HG02938 (cell line): ENCODE results near the gene PCBP2.
"Not testable (repeated sequence)": the region's sequence is repeated elsewhere in the genome, so short reads cannot be mapped to it uniquely, and the experiment has no call there.

Experiments used
- ATAC-seq: cut with Tn5 transposase; IDR thresholded peaks from one replicate; pipeline ENCODE4 v1.9.1; 2021; ENCODE audit warnings: mild to moderate bottlenecking, moderate library complexity; ENCODE audit not compliant: unreplicated experiment

Gene PCBP2

DNA sequence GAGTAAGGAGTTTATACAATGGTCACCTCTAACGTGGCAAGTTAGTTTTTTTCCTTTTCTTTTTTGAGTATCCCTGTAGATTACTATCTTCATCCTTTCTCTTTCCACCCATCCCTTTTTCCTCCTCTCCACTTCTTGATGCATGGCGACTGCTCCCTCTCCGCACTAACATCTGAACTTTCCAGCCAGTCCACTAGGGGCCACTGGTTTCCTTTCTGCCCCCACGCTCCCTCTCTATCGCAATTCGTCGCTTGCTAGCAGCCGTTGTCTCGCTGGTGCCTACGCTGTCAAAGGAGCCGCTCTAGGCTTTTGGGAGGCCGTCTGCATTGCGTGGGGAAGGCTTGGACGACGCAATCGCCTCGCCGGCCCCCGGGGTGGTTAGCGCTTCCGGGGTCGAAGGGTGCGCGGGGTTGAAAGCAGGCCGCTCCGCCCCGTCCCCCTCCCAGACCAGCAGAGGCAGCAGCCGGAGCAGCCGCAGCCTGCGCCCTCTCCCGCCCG is at the start of gene PCBP2:
TSS of gene PCBP2 (plus strand) at position 442 of the 498 bp plus-strand sequence. CDS start 2,699 bp downstream, outside the sequence.
- ATAC-seq: peak; percentile 95

DNA sequence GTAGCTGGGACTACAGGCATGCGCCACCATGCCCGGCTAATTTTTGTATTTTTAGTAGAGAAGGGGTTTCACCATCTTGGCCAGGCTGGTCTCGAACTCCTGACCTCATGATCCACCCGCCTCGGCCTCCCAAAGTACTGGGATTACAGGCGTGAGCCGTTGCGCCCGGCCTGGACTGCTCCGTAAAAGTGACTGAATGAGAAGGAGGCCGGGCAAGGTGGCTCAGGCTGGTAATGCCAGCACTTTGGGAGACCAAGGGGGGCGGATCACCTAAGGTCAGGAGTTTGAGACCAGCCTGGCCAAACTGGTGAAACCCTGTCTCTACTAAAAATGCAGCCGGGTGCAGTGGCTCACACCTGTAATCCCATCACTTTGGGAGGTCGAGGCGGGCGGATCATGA is 49.6 kb upstream of the PCBP2 start:
- ATAC-seq: not testable (repeated sequence)

DNA sequence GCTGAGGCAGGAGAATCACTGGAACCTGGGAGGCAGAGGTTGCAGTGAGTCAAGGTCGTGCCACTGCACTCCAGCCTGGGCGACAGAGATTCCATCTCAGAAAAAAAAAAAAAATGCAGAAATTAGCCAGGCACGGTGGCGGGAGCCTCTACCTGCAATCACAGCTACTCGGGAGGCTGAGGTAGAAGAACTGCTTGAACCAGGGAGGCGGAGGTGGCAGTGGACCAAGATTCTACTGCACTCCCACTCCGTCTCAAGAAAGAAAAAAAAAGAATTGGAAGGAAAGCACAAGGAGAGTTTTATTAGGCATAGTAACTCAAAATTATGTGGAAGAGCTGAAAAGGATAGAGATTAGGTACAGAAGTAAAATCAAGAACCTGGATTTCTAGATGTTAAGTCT is 49.0 kb upstream of the PCBP2 start:
- no peak for ATAC-seq

DNA sequence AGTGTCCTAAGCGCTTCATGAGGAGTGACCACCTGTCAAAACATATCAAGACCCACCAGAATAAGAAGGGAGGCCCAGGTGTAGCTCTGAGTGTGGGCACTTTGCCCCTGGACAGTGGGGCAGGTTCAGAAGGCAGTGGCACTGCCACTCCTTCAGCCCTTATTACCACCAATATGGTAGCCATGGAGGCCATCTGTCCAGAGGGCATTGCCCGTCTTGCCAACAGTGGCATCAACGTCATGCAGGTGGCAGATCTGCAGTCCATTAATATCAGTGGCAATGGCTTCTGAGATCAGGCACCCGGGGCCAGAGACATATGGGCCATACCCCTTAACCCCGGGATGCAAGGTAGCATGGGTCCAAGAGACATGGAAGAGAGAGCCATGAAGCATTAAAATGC is 41.0 kb upstream of the PCBP2 start:
- ATAC-seq: no peak

DNA sequence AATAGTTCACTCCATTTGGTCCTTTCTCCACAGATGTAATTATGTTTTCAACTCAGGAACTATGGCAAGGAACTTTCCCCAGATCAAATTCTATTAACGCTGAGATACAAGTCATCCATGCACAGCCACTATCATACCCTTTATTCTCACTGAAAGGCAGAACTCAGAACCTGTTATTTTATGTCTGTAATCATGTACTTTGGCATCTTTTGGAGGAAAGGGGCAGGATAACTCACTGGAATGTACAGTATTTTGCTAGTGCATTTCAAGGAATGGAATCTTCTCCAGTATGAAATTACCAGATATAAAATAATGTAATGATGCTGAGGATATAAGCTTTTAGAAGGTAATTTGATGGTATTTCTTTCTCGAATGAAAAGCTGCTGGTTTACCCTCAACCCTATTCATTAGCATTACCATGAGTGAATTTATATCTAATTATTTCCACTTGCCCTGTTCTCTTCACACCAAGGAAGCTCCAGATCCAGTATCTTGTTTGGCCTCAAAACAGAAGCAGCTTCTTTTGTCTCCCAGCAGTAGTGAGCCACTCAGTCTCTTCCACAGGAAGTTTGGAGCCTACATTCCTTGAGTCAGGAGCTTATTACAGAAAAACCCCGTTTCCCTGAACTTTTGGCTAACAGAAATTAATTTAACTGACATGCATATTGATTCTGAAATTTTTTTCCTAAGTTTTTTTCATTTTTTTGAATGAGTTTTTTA is 38.3 kb upstream of the PCBP2 start:
- ATAC-seq: no peak

DNA sequence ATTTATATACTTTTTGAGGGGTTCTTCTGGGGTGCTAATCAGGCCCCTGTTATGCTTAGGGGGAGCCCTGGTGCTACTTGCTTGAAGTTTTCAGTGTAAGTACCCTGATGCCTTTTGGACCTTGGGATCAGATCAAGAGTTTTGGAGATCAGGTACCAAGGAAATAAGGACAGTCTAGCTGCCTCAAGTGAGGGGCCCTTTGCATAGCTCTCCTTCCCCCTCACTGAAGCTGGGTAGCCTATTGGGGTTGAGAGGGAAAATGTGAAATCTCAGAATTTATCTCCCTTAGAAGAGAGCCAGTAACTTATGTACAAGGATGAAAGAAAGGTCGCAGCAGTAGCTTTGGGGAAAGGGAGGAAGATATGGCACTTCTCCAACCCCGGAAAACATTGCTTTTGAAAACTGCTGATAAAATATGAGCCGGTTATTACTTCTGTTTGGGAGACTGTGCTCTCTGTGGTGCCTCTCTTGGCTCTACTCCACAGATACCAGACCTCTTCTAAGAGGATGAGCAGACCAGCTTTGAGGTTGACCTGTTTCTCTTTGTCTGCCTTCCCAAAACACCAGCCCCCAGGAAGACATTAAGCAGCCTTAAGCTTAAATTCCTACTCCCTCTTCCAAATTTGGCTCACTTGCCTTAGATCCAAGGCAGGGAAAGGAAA is 37.0 kb upstream of the PCBP2 start:
- ATAC-seq: no peak

DNA sequence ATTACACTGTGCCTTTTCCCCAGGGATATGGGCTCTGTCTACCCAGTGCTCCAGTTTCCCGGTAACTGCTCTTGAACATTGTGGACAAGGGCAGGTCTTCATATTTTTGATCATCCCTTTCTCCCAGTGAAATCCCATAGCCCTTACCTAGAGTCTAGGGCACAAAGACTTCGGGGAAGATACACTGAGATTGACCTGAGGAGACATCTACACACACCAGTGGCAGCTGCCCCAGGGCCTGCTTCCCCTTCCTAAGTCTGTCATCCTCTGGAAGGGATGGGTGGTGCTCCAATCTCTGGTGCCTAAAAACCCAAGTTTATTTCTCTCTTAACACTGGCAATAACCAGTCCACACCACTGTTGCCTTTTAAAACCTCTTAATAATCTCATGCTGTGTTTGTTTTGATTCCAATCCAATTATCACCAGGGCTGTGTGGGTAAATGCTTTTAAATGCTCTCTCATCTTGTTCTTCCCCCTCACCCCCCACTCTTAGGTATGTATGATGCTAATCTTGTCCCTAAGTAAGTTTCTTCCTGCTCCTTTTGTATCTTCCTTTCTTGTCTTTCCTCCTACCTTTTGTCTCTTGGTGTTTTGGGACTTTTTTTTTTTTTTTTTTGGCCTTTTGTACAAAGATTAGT is 36.0 kb upstream of the PCBP2 start:
- not testable (repeated sequence) for ATAC-seq

DNA sequence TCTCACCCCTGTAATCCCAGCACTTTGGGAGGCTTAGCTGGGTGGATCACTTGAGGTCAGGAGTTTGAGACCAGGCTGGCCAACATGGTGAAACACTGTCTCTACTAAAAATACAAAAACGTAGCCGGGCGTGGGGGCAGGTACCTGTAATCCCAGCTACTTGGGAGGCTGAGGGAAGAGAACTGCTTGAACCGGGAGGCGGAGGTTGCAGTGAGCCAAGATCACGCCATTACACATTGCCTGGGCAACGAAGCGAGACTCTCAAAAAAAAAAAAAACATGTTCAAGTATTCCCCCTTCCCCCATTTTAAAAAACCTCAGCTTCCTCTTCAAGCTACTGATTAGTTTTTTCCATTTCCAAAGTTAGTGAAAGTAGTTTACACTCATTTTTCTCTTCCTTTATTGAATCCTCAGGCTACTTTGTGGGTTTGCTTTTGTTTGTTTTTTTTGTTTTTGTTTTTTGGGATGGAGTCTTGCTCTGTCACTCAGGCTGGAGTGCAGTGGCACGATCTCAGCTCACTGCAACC is 34.5 kb upstream of the PCBP2 start:
- ATAC-seq: not testable (repeated sequence)

DNA sequence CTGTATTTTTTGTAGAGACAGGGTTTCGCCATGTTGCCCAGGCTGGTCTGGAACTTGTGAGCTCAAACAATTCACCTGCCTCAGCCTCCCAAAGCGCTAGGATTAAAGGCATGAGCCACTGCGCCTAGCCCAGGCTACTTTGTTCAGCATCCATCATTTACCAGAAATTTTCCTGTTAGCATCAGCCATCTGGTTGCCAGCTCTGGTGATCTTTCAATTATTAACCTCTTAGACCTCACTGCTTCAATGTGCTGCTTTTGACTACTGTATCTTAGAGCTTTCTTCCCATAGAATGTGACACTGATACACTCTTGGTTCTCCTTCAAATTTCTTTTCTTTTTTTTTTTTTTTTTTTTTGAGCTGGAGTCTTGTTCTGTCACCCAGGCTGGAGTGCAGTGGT is 33.7 kb upstream of the PCBP2 start:
- no peak for ATAC-seq

DNA sequence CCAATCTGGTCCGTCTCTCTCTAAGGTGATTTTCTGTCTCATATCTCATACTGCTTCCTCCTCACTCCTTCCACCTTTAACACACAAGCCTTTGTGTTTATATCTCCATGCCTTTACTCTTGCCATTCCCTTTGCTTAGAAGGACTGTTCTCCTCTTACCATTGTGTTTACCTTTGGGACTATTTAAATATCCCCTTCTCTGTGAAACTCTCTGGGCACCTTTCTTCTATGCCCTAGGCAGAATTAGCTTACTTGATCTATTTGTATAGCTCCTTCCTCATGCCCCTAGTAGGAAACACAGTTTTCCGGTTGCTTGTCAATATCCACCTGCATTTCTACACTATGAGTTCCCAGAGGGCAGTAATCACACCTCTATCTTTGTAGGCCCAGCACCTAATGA is 32.1 kb upstream of the PCBP2 start:
- ATAC-seq: no peak

DNA sequence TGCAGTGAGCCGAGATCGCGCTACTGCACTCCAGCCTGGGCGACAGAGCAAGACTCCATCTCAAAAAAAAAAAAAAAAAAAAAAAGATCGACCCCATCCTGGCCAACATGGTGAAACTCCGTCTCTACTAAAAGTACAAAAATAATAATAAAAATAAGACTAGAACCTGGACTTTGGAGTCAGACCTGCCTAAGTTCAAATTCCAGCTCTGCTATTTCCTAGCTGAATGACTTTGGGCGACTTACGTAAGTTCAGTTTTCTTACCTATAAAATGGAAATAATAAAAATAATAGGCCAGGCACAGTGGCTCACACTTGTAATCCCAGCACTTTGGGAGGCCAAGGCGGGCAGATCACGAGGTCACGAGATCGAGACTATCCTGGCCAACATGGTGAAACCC is 29.7 kb upstream of the PCBP2 start:
- ATAC-seq: not testable (repeated sequence)

DNA sequence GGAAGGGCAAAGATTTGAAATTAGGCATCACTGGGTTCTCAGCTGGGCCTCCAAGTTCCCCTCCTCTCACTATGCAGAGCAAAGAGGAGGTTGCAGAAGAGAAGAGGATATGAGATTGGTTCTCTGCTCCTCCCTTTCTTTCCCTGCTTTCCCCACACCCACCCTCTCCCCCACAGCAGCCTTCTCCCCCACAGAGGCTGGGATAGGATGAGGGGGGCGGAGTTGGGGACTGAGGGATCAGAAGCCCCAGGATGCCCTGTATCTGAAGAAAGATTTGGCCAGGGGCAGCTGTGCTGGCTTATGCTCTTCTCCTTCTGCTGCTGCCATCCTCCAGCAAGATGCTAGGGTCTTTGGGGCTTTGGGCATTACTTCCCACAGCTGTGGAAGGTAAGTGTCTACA is 28.3 kb upstream of the PCBP2 start, which contains the start of gene AMHR2:
TSS of gene AMHR2 (plus strand) at position 259 of the 400 bp plus-strand sequence. CDS start at position 339, 80 bp downstream.
- ATAC-seq: no peak

DNA sequence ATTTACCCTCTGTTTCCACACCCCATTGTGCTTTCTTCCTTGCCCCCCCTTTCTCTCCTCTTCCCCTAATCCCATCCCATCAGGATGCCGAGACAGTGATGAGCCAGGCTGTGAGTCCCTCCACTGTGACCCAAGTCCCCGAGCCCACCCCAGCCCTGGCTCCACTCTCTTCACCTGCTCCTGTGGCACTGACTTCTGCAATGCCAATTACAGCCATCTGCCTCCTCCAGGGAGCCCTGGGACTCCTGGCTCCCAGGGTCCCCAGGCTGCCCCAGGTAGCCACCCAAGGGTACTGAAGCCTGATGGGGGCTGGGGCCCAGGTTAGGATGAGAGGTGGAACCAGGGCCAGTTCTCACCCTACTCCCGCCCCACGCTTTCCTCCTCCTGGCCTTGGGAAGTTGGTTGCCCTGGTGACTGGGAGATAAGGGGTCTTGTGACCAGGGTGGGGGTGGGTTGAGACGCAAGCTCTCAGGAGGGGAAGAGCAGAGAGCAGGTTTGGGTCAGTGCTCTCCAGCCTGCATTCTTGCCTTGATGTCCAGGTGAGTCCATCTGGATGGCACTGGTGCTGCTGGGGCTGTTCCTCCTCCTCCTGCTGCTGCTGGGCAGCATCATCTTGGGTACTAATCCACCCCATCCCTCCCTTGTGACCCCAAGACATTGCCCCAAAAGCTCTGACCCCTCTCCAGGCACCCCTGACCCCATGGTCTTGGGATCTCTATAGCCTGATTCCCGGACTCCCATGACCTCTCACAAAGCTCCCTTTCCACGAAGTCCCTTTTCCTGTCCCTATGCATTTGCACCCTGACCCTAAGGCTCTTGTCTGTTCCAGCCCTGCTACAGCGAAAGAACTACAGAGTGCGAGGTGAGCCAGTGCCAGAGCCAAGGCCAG is 27.0 kb upstream of the PCBP2 start:
- no peak for ATAC-seq

DNA sequence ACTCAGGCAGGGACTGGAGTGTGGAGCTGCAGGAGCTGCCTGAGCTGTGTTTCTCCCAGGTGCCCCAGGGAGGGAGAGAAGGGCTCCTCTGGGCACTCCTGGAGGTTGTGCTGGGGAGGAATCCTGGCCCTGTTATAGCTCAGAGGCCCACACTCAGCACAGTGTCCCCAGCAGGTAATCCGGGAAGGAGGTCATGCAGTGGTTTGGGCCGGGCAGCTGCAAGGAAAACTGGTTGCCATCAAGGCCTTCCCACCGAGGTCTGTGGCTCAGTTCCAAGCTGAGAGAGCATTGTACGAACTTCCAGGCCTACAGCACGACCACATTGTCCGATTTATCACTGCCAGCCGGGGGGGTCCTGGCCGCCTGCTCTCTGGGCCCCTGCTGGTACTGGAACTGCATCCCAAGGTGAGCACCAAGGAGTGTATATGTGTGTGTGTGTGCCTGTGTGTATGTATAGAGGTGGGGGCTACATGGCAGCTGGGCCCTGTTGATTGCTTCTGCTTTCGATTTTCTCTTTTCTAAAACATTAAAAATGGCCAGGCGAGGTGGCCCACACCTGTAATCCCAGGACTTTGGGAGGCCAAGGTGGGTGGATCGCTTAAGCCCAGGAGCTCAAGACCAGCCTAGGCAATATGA is 26.3 kb upstream of the PCBP2 start:
- no peak for ATAC-seq

DNA sequence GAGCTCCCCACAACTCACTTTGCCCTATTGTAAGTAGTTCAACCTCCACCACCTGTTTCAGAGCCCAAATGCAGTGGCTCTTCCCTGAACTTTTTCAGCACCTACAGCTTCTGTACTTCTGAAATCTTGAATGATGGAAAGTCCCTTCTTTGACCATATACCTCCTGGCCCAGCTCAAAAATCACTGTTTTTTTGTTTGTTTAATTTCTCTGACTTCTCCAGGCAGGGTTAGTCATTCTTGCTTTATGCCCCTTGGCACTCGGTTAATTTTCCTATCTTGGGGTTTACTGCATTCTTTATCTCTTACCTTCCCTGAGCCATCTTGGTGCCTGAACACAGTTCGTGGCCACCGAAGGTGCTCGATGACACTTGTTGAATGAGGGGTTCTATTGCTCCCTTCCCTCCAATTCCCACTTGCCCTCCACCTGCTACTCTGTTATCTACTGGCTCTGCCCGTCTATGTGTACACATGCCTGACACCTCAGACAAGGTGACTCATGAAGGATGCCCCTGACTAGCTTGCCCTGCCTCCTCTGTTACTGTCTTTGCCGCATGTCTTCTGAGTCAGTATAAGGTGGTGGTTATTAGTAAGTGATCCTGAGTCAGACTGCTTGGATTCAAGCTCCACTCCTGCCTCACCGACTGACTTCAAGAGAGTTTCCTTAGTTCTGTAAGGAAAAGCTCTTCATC is 23.9 kb upstream of the PCBP2 start:
- no peak for ATAC-seq

DNA sequence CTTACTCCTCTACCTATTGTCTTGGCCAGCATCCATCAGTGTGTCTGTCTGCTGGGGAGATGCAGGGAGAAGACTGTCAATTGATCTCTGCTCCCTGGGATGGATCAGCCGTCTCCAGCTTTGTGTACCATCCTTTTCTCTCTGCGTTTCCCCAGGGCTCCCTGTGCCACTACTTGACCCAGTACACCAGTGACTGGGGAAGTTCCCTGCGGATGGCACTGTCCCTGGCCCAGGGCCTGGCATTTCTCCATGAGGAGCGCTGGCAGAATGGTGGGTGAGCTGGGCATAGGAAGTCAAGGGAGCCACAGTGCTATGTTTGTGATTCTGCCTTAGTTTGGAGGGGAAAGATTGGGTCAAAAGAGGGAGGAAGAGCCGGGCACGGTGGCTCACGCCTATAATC is 23.2 kb upstream of the PCBP2 start:
- ATAC-seq: no peak

DNA sequence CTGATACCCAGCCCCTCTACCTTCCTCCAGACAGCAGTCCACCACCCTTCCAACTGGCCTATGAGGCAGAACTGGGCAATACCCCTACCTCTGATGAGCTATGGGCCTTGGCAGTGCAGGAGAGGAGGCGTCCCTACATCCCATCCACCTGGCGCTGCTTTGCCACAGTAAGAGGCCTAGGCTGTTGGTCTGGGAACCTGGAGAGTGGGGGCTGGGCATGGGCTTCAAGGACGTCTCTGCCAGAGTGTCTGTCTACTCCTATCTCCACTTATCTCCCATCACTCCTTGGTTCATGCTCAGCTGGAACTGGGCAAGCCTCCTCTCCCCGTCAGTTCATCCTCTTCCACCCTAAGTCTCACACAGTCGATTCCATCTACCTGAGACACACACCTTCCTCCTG is 21.8 kb upstream of the PCBP2 start:
- ATAC-seq: no peak

DNA sequence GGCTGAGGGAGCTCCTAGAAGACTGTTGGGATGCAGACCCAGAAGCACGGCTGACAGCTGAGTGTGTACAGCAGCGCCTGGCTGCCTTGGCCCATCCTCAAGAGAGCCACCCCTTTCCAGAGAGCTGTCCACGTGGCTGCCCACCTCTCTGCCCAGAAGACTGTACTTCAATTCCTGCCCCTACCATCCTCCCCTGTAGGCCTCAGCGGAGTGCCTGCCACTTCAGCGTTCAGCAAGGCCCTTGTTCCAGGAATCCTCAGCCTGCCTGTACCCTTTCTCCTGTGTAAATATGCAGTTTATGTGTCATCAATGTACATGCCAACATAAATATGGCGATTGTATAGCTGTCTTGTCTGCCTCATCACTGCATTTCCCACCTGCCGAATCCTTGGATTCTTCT is 20.7 kb upstream of the PCBP2 start:
- ATAC-seq: no peak

DNA sequence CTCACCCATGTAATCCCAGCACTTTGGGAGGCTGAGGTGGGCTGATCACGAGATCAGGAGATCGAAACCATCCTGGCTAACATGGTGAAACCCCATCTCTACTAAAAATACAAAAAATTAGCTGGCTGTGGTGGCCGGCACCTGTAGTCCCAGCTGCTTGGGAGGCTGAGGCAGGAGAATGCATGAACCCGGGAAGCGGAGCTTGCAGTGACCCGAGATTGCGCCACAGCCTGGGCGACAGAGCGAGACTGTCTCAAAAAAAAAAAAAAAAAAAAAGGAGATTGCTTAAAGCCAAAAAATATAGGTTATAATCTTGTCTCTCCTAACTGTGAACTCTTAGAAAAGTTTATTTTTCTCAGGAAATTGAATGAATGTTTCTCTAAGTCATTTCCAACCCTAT is 16.6 kb upstream of the PCBP2 start:
- ATAC-seq: not testable (repeated sequence)
